Measurements from ENCODE around the gene SDK1. TPM values are rescaled to one million over a fixed set of nuclear protein-coding genes. Genes with fewer than 3 reads are reported as not detected.

Gene SDK1
- total and polyA plus RNA-seq, 2 experiments from 2014 or later: 2.1 to 10.0 TPM

DNA sequence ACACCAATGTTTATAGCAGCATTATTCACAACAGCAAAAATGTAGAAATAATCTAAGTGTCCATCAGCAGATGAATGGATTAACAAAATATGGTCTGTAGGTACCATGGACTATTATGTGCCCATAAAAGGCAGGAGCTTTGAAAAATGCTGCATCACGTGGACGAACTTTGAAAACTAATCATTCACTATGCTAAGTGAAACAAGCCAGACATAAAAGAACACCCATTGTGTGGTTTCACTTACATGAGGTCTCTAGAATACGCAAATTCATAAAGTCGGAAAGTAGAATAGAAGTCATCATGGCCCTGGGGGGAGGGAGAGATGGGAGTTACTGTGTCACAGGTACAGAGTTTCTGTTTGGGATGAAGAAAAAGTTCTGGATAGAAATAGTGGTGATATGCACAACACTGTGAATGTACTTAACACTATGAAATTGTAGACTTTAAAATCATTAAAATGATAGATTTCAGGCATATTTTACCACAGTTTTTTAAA lies 377.3 kb downstream of the SDK1 start (continued):
- TF ChIP-seq JUNB (IDR thresholded peaks at IDR 0.05; ENCODE audit: unreplicated experiment): no peak

DNA sequence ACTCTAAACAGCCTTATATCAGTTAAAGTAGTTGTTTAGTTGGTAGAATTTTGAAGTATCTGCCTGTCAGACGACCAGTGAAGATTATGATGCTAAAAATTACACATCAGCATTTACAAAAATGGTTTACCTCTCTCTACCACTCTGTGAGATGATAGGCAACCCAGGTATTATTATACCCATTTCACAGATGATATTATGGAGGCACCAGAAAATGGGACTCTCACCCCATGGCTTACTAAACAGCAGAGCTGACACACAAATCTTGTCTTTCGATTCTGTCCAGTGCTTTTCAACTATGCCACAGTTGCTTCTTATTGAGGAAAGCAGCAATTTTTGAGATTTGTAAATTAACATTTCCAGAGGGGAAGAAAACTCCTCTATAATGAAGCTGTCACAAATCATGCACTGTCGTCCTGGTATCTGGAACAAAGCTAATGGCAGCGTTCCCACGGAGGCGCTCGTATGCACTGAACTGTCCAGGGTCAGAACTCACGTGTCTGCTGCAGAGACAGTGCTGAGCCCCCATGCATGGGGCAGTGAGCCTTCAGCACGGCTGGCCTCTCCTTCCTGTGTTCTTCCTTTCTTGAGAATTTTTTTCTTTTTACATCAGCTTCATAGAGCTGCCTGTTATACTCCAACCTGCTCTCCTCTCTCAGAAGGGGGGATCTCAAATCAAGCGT lies 381.1 kb downstream of the SDK1 start:
- Histone ChIP-seq H3K4me1 (ENCODE audit: insufficient read depth) (peaks cover 5% of the 10 kb centered on the region; the same call in 1 of the 2 replicates), H3K36me3 (ENCODE audit: insufficient read depth) (no peaks in the 10 kb centered on the region), H3K27ac (ENCODE audit: low read depth) (no peak overlapping the region), H3K79me2 (replicated peaks; ENCODE audit: insufficient read depth) (no peaks in the 10 kb centered on the region), H3K4me3 (no peak overlapping the region), H3K9me2 (ENCODE audit: insufficient read depth) (no peaks in the 10 kb centered on the region), H3F3A (replicated peaks; ENCODE audit: low read depth) (no peaks in the 10 kb centered on the region), H3K27me3 (ENCODE audit: insufficient read depth) (no peaks in the 10 kb centered on the region), H3K4me2 (no peak overlapping the region), H4K20me1 (replicated peaks; ENCODE audit: insufficient read depth) (no peaks in the 10 kb centered on the region), H2AFZ (no peak overlapping the region)
- Mint-ChIP-seq H3K27ac (peak overlapping the region; percentile 75), H3K36me3 (ENCODE audit: low read depth) (no peaks in the 10 kb centered on the region), H3K9me3 (no peaks in the 10 kb centered on the region), H3K4me1 (peaks cover 22% of the 10 kb centered on the region), H3K27me3 (ENCODE audit: insufficient read depth, low read depth, poor library complexity) (peaks cover 2% of the 10 kb centered on the region), H3K4me3 (no peak overlapping the region)
- no peak for DNase-seq (ENCODE audit: low spot score)
- no peak for ATAC-seq
- TF ChIP-seq, protein P1, sequence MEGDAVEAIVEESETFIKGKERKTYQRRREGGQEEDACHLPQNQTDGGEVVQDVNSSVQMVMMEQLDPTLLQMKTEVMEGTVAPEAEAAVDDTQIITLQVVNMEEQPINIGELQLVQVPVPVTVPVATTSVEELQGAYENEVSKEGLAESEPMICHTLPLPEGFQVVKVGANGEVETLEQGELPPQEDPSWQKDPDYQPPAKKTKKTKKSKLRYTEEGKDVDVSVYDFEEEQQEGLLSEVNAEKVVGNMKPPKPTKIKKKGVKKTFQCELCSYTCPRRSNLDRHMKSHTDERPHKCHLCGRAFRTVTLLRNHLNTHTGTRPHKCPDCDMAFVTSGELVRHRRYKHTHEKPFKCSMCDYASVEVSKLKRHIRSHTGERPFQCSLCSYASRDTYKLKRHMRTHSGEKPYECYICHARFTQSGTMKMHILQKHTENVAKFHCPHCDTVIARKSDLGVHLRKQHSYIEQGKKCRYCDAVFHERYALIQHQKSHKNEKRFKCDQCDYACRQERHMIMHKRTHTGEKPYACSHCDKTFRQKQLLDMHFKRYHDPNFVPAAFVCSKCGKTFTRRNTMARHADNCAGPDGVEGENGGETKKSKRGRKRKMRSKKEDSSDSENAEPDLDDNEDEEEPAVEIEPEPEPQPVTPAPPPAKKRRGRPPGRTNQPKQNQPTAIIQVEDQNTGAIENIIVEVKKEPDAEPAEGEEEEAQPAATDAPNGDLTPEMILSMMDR (conservative IDR thresholded peaks at IDR 0.05; ENCODE audit: low read depth in 2 of 2): no peak
- no peak for TF ChIP-seq EZH2phosphoT487 (IDR thresholded peaks at IDR 0.05; ENCODE audit: unreplicated experiment)
- TF ChIP-seq JUNB (IDR thresholded peaks at IDR 0.05; ENCODE audit: unreplicated experiment): no peak
- no peak for TF ChIP-seq POLR2AphosphoS5 (IDR thresholded peaks at IDR 0.05; ENCODE audit: low read depth)
- no peak for TF ChIP-seq STAT1 (IDR thresholded peaks at IDR 0.05; ENCODE audit: unreplicated experiment)
- TF ChIP-seq ZNF462 (CRISPR knock-in tag; IDR thresholded peaks at IDR 0.05): no peak
- TF ChIP-seq NANOG (IDR thresholded peaks at IDR 0.05; ENCODE audit: borderline replicate concordance): no peak
- no peak for TF ChIP-seq ZNF331 (CRISPR knock-in tag; IDR thresholded peaks at IDR 0.05; ENCODE audit: low read depth)
- no peak for TF ChIP-seq ZNF114 (CRISPR knock-in tag; IDR thresholded peaks at IDR 0.05)
- no peak for TF ChIP-seq EZH2 (IDR thresholded peaks at IDR 0.05; ENCODE audit: low read depth, unreplicated experiment)
- no peak for TF ChIP-seq ETS1 (IDR thresholded peaks at IDR 0.05)
- TF ChIP-seq REST (IDR thresholded peaks at IDR 0.05; ENCODE audit: unreplicated experiment): no peak

All from GM23338 (cell line).